C4-2B (cell line): Measurements from ENCODE around the gene COA1.

ENCODE experiments used
- ZFX ChIP-seq: fragments of 450-650 bp; IDR thresholded peaks from 2 replicates; pipeline ENCODE4 v1.6.1; 2017
- TF ChIP-seq, protein P1 (sequence below): fragments of 450-650 bp; conservative IDR thresholded peaks from 2 replicates; pipeline ENCODE4 v1.5.1; 2017; ENCODE audit warnings: mild to moderate bottlenecking

DNA sequence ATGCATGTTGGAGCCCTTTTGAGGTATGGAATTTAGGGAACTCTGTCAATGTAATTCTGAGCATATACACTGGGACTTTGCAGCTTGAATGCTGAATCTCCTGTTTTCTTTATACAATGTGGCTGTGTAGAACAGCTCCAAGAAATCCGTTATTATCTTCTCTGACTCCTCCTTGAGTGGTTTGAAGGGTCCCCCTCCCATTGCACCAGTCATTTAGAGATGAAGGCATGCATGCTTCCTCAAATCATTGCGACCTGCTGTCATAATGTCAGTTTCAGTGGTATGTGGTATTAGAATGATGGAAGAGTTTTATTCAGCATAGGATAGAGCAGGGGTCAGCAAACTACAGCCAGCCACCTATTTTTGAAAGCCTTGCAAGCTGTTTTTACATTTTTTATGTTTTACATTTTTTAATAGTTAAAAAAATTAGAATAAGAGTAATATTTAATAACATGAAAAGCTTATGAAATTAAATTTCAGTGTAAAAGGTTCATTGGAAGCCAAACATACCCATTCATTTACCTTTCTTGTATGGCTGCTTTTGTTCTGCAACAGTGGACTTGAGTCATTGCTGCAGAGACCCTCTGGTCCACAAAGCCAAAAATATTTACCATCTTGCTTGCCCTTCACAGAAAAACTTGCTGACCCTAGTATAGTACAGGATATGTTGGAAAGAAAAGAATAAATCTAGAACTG is 138.3 kb downstream of the COA1 start:
- TF ChIP-seq, protein P1, sequence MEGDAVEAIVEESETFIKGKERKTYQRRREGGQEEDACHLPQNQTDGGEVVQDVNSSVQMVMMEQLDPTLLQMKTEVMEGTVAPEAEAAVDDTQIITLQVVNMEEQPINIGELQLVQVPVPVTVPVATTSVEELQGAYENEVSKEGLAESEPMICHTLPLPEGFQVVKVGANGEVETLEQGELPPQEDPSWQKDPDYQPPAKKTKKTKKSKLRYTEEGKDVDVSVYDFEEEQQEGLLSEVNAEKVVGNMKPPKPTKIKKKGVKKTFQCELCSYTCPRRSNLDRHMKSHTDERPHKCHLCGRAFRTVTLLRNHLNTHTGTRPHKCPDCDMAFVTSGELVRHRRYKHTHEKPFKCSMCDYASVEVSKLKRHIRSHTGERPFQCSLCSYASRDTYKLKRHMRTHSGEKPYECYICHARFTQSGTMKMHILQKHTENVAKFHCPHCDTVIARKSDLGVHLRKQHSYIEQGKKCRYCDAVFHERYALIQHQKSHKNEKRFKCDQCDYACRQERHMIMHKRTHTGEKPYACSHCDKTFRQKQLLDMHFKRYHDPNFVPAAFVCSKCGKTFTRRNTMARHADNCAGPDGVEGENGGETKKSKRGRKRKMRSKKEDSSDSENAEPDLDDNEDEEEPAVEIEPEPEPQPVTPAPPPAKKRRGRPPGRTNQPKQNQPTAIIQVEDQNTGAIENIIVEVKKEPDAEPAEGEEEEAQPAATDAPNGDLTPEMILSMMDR, result no peak
- no peak for TF ChIP-seq ZFX
